ENCODE measurements around the gene GSX1.
"Not testable (repeated sequence)": the region's sequence is repeated elsewhere in the genome, so short reads cannot be mapped to it uniquely, and the experiment has no call there.

GSX1 gene

GRCh38 chr13:27792393-27793218 lies at the start of gene GSX1:
Gene GSX1 (plus strand): TSS chr13:27792483. CDS start chr13:27792691, 208 bp downstream.
- no peak for DNase-seq

DNA sequence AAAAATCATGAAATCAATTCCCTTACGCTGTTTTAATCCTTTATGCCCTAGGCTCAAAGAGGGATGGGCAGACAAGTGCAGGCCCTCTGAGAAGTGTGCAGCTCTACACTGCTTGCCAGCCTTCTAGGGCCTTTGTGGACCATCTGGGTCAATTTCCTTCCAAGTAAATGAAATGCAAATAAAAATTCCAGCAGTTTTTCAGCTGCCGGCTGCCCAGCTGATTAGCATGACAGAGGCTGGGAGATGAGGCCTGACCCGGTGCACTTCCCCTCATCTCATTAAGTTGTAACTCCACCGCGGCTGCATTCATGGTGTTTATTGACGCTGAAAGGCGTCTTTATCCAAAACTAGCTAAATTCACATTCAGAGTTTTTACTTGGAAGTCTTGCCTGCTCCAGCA lies 47.5 kb upstream of the GSX1 start:
- DNase-seq: no peak

DNA sequence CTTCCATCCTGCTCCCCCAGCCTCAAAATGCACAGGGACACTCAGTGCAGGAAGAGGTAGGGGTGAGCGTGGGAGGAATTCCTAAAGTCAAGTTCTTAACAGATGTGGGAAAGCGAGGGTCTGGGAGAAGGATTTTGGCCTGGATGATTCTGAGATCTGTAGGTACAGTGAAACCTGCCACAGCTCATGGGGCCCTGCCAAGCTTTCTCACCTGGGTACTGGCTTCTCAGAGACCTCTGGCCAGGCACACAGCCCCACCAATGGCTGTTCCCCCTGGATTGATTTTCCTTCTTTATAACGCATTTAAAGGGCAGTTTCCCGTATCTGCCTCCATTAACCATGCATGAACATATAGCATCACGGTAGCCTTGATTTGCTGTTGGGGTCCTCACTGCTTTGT lies 47.0 kb upstream of the GSX1 start:
- DNase-seq: no peak

- DNase-seq: not testable (repeated sequence)
Observed at GRCh38 chr13:27748143-27748542, 44.1 kb upstream of the GSX1 start.

GRCh38 chr13:27751953-27752532 lies 40.2 kb upstream of the GSX1 start:
- no peak for DNase-seq

DNA sequence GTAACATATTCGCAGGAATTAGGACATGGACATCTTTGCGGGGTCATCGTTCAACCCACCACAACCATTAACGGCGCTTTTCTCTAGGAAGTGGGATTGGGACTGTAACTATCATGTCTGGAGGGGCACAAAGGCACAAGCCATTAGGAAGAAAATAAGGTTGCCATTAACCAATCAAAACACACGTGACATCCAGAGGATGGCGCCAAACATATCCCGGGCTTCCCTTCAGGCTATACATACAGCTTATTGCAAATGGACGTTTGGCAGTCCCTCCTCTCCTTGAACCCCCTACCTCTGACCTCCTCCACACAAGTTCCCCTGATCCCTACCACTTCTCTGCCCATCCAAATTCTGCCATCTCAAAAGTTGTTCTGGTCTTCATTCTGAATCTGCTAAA lies 26.6 kb upstream of the GSX1 start:
- no peak for DNase-seq

- DNase-seq: peak; percentile 7
Observed at GRCh38 chr13:27770809-27771208, 21.5 kb upstream of the GSX1 start.

- DNase-seq: no peak
Observed at GRCh38 chr13:27772651-27773425, 19.4 kb upstream of the GSX1 start.

- no peak for DNase-seq
Observed at GRCh38 chr13:27774169-27774568, 18.1 kb upstream of the GSX1 start.

- DNase-seq: no peak
Observed at GRCh38 chr13:27774651-27775050, 17.6 kb upstream of the GSX1 start.

DNA sequence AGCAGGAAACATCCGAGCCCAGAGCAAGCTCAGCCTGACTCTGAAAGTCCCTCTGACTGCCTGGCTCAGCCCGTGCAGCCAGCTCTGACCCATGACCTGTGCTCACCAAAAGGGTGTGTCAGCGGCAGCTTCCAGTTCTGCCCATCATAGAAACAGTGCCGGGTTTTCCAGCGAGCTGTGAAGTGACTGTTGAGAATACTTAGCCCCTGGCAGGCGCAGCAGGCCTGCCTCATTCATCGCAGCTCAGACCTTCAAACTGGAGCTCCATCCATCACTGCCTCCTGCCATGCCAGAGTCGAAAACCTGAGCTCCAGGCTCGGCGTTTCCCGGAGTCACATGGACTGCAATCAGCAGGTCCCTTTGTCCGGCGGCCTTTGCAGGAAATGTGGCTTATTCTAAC lies 16.3 kb upstream of the GSX1 start:
- no peak for DNase-seq

DNA sequence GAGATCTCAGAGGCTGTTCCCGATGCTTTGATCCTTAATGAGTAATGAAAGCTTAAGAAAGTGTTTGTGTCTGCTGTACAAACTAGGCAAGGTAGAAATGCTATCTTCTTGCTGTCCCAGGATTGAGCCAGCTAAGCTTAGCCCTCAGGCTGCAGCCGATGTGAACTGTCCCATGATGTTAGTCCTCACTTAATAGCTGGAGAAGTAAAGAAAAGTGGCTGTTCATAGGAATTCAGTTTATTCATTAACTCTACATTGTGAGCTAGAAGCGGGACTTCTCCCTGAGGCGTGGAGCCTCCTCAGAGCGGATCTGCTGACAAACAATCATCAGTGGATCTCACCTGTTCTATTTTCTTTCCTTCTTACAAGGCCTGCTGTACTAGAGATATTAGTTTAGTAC lies 10.1 kb upstream of the GSX1 start:
- no peak for DNase-seq

DNA sequence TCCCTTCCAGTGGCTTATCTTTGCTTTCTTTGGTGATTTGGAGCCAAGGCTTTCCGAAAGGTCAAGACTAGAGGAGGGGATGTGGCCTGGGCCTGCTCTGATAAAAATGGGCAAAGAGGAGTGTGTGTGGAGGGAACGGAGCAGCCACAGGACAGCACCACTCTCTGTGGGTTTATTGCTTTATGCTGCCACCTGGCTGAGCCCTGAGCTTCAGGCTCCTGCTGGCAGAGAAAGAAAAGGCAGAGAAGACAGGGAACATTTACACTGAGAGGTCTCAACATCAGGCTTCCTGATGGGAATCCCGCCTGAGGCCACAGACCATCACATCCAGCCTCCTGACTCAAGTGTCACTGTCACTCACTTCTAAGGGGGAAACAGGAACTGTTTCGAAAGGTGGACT lies 9.2 kb upstream of the GSX1 start:
- no peak for DNase-seq

DNA sequence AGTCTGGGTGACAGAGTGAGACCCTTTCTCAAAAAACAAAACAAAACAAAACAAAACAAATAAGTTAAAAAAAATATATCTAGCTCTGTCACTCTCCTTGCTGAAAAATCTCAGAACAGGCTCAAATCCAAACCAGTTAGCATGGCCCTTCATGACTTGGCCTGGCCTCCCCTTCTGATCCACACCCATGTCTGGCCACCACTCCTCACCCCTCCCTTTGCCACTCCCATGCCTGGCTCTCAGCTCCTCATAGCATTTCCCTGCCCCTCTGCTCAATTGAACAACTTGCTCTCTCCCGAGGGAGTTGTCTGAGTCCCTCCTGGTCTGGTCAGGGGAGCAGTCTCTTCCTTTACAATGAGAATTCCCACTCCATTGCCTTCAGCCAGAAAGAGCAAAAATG lies 4.0 kb upstream of the GSX1 start:
- no peak for DNase-seq

- DNase-seq: no peak
Observed at GRCh38 chr13:27789153-27789494, 3.2 kb upstream of the GSX1 start.

- DNase-seq: peak; percentile 2
Observed at GRCh38 chr13:27789495-27790303, 2.6 kb upstream of the GSX1 start.

DNA sequence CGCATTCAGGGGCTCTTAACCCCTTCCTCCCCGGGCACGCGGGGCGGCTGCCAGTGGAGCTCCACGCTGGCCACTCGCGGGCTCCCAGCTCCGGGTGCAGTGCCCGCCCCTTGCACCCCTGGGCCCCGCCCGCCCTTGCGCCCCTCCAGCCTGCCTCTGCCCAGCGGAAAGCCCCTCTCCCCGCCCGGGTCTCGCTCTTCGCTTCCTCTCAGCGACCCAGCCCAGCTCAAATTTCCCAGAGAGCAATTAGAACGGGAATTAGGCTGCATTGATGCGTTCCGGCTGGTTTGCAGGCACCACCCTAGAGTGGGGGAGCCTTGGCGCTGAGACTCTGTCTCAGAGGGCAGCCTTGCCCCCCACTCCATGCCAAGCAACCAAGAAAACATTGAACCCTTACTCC lies 1.8 kb upstream of the GSX1 start:
- DNase-seq: no peak

- no peak for DNase-seq
Observed at GRCh38 chr13:27791146-27791900, 960 bp upstream of the GSX1 start.

- DNase-seq: no peak
Observed at GRCh38 chr13:27791901-27792392, 336 bp upstream of the GSX1 start.

- DNase-seq: no peak
Observed at GRCh38 chr13:27793507-27794367, 1.5 kb downstream of the GSX1 start.

GRCh38 chr13:27794368-27794691 lies 2.0 kb downstream of the GSX1 start:
- no peak for DNase-seq
